ENCODE results near the gene HACD4. TPM values are rescaled to one million over a fixed set of nuclear protein-coding genes. Genes with fewer than 3 reads are reported as not detected.

Gene HACD4
- total and polyA plus RNA-seq, 2 of the 13 experiments (the other 11 are each of a cell fraction or from before 2014, with no cell fraction given), result not detected

DNA sequence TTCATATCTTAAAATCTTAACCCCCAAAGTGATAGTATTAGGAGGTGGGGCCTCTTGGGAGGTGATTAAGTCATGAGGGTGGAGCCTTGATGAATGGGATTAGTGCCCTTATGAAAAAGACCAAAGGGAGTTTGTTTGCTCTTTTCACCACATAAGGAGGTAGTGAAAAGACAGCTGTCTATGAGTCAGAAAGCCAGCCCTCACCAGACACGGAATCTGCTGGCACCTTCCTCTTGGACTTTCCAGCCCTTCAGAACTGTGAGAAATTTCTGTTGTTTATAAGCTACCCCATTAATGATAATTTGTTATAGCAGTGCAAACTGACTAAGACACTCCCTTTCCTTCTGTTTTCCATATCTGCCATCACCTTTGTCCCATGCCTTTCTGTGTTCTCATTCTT lies 25.5 kb upstream of the HACD4 start:
- Histone ChIP-seq H3K4me2 (ENCODE audit: low read depth, low read length) (no peak overlapping the region), H2AFZ (ENCODE audit: low read length) (no peak overlapping the region), H4K20me1 (ENCODE audit: insufficient read depth, low read length) (no peaks in the 10 kb centered on the region), H3K27me3 (ENCODE audit: control insufficient read depth in 1 of 2, insufficient read depth in 2 of 2, low read length in 2 of 2) (no peaks in the 10 kb centered on the region), H3K9me3 (ENCODE audit: low read length) (no peaks in the 10 kb centered on the region), H3K27ac (ENCODE audit: extremely low read length, insufficient read depth, low read length) (no peak overlapping the region), H3K79me2 (ENCODE audit: insufficient read depth, low read length) (no peaks in the 10 kb centered on the region), H3K4me1 (ENCODE audit: insufficient read depth, low read length) (no peaks in the 10 kb centered on the region), H3K36me3 (replicated peaks in 1 of 2; ENCODE audit: control insufficient read depth in 1 of 2, insufficient read depth in 2 of 2, low read length in 2 of 2) (no peaks in the 10 kb centered on the region), H3K4me3 (replicated peaks in 1 of 3; ENCODE audit: insufficient read depth in 1 of 3, low read depth in 2 of 3, low read length in 3 of 3) (no peak overlapping the region), H3K9ac (ENCODE audit: insufficient read depth, low read depth, low read length) (no peak overlapping the region)
- FAIRE-seq (no peak), ATAC-seq (no peak), DNase-seq (ENCODE audit: low spot score) (no peak)
- no peak for TF ChIP-seq ZNF234 (CRISPR knock-in tag; conservative IDR thresholded peaks at IDR 0.05)
- no peak for TF ChIP-seq ZNF33A (CRISPR knock-in tag; IDR thresholded peaks at IDR 0.05; ENCODE audit: borderline replicate concordance)
- TF ChIP-seq HIVEP1 (CRISPR knock-in tag; IDR thresholded peaks at IDR 0.05), result no peak
- TF ChIP-seq ZNF790 (CRISPR knock-in tag; IDR thresholded peaks at IDR 0.05; ENCODE audit: borderline replicate concordance), result no peak
- ChIA-PET CTCF (ENCODE audit: low intra/inter-chr PET ratio, low total read pairs) (no interaction called here), POLR2A (no interaction called here)
- in situ Hi-C loops (cut with HindIII; ENCODE audit: extremely low pct_ligation_motif_present, low pct_unique_long_range_greater_than_20kb), result no loop called here
- WGBS (ENCODE audit: low lambda C conversion rate), result 0% methylated on average over 1 of the region's 1 CpG
- intact Hi-C loops (cut with micrococcal nuclease; ENCODE audit: unreplicated experiment), result no loop called here
- BruUV-seq (replicated peaks), result no TSS peak

DNA sequence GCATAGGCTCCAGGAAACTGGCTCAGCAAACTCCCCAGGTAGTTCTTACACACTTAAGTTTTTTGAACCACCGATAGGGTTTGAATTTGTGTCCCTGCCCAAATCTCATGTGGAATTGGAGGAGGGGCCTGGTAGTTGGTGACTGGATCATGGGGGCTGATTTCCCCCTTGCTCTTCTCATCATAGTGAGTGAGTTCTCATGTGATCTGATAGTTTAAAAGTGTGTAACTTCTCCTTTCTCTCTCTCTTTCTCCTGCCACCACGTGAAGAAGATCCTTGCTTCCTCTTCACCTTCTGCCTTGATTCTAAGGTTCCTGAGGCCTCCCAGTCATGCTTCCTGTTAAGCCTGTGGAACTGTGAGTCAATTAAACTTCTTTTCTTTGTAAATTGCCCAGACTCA lies 22.4 kb upstream of the HACD4 start:
- H3K27ac ChIP-seq (ENCODE audit: extremely low read length, insufficient read depth, low read length), result no peak overlapping the region
- TF ChIP-seq, protein P1, sequence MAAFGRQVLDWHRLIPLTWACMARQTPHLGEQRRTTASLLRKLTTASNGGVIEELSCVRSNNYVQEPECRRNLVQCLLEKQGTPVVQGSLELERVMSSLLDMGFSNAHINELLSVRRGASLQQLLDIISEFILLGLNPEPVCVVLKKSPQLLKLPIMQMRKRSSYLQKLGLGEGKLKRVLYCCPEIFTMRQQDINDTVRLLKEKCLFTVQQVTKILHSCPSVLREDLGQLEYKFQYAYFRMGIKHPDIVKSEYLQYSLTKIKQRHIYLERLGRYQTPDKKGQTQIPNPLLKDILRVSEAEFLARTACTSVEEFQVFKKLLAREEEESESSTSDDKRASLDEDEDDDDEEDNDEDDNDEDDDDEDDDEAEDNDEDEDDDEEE (CRISPR knock-in tag; IDR thresholded peaks at IDR 0.05), result no peak
- TF ChIP-seq, protein P2, sequence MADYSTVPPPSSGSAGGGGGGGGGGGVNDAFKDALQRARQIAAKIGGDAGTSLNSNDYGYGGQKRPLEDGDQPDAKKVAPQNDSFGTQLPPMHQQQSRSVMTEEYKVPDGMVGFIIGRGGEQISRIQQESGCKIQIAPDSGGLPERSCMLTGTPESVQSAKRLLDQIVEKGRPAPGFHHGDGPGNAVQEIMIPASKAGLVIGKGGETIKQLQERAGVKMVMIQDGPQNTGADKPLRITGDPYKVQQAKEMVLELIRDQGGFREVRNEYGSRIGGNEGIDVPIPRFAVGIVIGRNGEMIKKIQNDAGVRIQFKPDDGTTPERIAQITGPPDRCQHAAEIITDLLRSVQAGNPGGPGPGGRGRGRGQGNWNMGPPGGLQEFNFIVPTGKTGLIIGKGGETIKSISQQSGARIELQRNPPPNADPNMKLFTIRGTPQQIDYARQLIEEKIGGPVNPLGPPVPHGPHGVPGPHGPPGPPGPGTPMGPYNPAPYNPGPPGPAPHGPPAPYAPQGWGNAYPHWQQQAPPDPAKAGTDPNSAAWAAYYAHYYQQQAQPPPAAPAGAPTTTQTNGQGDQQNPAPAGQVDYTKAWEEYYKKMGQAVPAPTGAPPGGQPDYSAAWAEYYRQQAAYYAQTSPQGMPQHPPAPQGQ (CRISPR knock-in tag; IDR thresholded peaks at IDR 0.05; ENCODE audit: borderline replicate concordance), result no peak
- no peak for TF ChIP-seq XRCC5 (optimal IDR thresholded peaks at IDR 0.05; ENCODE audit: low read length)
- TF ChIP-seq TAF15 (IDR thresholded peaks at IDR 0.05; ENCODE audit: low read depth, low read length, poor library complexity, severe bottlenecking), result no peak
- TF ChIP-seq, protein P3, sequence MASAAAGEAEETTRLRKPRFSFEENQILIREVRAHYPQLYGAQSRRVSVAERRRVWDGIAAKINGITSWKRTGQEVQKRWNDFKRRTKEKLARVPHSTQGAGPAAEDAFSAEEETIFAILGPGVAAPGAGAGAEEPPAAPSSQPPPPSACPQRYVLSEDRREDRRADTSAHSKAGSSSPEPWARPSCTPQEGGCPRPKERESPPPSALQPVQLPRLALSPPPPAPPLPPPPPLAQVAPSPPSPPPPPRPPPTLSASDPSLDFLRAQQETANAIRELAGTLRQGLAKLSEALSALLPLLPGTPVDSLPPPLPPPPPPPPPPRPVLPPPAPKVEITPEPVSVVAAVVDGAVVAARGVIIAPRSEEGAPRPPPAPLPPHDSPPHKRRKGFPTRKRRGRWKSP (CRISPR knock-in tag; IDR thresholded peaks at IDR 0.05), result no peak
- no peak for TF ChIP-seq ZNF549 (CRISPR knock-in tag; IDR thresholded peaks at IDR 0.05)
- CTCF ChIA-PET (ENCODE audit: low intra/inter-chr PET ratio, low total read pairs), result no interaction called here
- WGBS (ENCODE audit: low lambda C conversion rate), result 5% methylated on average over 2 of the region's 2 CpGs
- no peaks in the 10 kb centered on the region for H3K36me3 ChIP-seq (replicated peaks in 1 of 2; ENCODE audit: control insufficient read depth in 1 of 2, insufficient read depth in 2 of 2, low read length in 2 of 2)
- H3K27me3 ChIP-seq (ENCODE audit: control insufficient read depth in 1 of 2, insufficient read depth in 2 of 2, low read length in 2 of 2), result no peaks in the 10 kb centered on the region
- H3K4me2 ChIP-seq (ENCODE audit: low read depth, low read length), result no peak overlapping the region
- no peak overlapping the region for H3K4me3 ChIP-seq (replicated peaks in 1 of 3; ENCODE audit: insufficient read depth in 1 of 3, low read depth in 2 of 3, low read length in 3 of 3)
- in situ Hi-C loops (cut with HindIII; ENCODE audit: extremely low pct_ligation_motif_present, low pct_unique_long_range_greater_than_20kb) (no loop called here), intact Hi-C loops (cut with micrococcal nuclease; ENCODE audit: unreplicated experiment) (no loop called here)
- POLR2A ChIA-PET, result no interaction called here
- no peak for DNase-seq (ENCODE audit: low spot score)
- no peak for FAIRE-seq
- H3K9me3 ChIP-seq (ENCODE audit: low read length), result no peaks in the 10 kb centered on the region
- ATAC-seq, result no peak
- BruUV-seq (replicated peaks), result no TSS peak
- no peak overlapping the region for H3K9ac ChIP-seq (ENCODE audit: insufficient read depth, low read depth, low read length)
- no peaks in the 10 kb centered on the region for H3K4me1 ChIP-seq (ENCODE audit: insufficient read depth, low read length)
- H4K20me1 ChIP-seq (ENCODE audit: insufficient read depth, low read length), result no peaks in the 10 kb centered on the region
- H3K79me2 ChIP-seq (ENCODE audit: insufficient read depth, low read length), result no peaks in the 10 kb centered on the region
- no peak overlapping the region for H2AFZ ChIP-seq (ENCODE audit: low read length)
